ENCODE results near the gene KRTAP4-12. TPM values are rescaled to one million over a fixed set of nuclear protein-coding genes. Genes with fewer than 3 reads are reported as not detected.
"Not testable (repeated sequence)": the region's sequence is repeated elsewhere in the genome, so short reads cannot be mapped to it uniquely, and the experiment has no call there.

Gene KRTAP4-12
- polyA plus RNA-seq, 1 donor from 2014 or later: not detected

GRCh38 chr17:41126412-41126811, 2.4 kb upstream of the KRTAP4-12 start:
- no peak overlapping the region for H2AFZ ChIP-seq (ENCODE audit: low read depth, low read length)
- H3K9ac ChIP-seq (ENCODE audit: low read length): no peak overlapping the region
- H3K9me3 ChIP-seq (ENCODE audit: low read length): no peaks in the 10 kb centered on the region
- H3K36me3 ChIP-seq (ENCODE audit: insufficient read depth, low read length): no peaks in the 10 kb centered on the region
- H4K20me1 ChIP-seq (ENCODE audit: insufficient read depth): no peaks in the 10 kb centered on the region
- TF ChIP-seq REST (IDR thresholded peaks at IDR 0.05; ENCODE audit: borderline replicate concordance) (no peak), EP300 (conservative IDR thresholded peaks at IDR 0.05; ENCODE audit: poor library complexity, severe bottlenecking) (no peak), CTCF (IDR thresholded peaks at IDR 0.05; ENCODE audit: poor library complexity, severe bottlenecking) (no peak), POLR2AphosphoS5 (IDR thresholded peaks at IDR 0.05) (no peak), EZH2 (IDR thresholded peaks at IDR 0.05; ENCODE audit: borderline replicate concordance, insufficient read depth, low read length, poor library complexity, severe bottlenecking) (no peak), MXI1 (conservative IDR thresholded peaks at IDR 0.05; ENCODE audit: poor library complexity, severe bottlenecking) (no peak), SMC3 (conservative IDR thresholded peaks at IDR 0.05; ENCODE audit: poor library complexity) (no peak)
- H3K27me3 ChIP-seq (ENCODE audit: insufficient read depth, low read depth, low read length): no peaks in the 10 kb centered on the region
- H3K79me2 ChIP-seq (replicated peaks; ENCODE audit: insufficient read depth, low read length): no peaks in the 10 kb centered on the region
- no peak overlapping the region for H3K27ac ChIP-seq (ENCODE audit: low read length)
- H3K4me2 ChIP-seq (ENCODE audit: low read length): no peak overlapping the region
- no peaks in the 10 kb centered on the region for H3F3A ChIP-seq (ENCODE audit: insufficient read depth, low read length, poor library complexity, severe bottlenecking)
- H3K4me3 ChIP-seq (ENCODE audit: low read length): no peak overlapping the region
- no peaks in the 10 kb centered on the region for H3K9me2 ChIP-seq (ENCODE audit: insufficient read depth, low read length)

- H3K27ac ChIP-seq (ENCODE audit: low read length): no peak overlapping the region
- H3K9me3 ChIP-seq (ENCODE audit: low read length): no peaks in the 10 kb centered on the region
- no peaks in the 10 kb centered on the region for H3K79me2 ChIP-seq (replicated peaks; ENCODE audit: insufficient read depth, low read length)
- H3K4me2 ChIP-seq (ENCODE audit: low read length): no peak overlapping the region
- H2AFZ ChIP-seq (ENCODE audit: low read depth, low read length): no peak overlapping the region
- no peaks in the 10 kb centered on the region for H3K27me3 ChIP-seq (ENCODE audit: insufficient read depth, low read depth, low read length)
- no peak overlapping the region for H3K9ac ChIP-seq (ENCODE audit: low read length)
- no peaks in the 10 kb centered on the region for H3K36me3 ChIP-seq (ENCODE audit: insufficient read depth, low read length)
- no peak for TF ChIP-seq POLR2AphosphoS5 (IDR thresholded peaks at IDR 0.05)
- TF ChIP-seq MXI1 (conservative IDR thresholded peaks at IDR 0.05; ENCODE audit: poor library complexity, severe bottlenecking): no peak
- no peak for TF ChIP-seq TAF1 (IDR thresholded peaks at IDR 0.05; ENCODE audit: low read depth)
- no peak for TF ChIP-seq REST (IDR thresholded peaks at IDR 0.05; ENCODE audit: borderline replicate concordance)
- no peak for TF ChIP-seq CTCF (IDR thresholded peaks at IDR 0.05; ENCODE audit: poor library complexity, severe bottlenecking)
- TF ChIP-seq SMC3 (conservative IDR thresholded peaks at IDR 0.05; ENCODE audit: poor library complexity): no peak
- no peak for TF ChIP-seq EZH2 (IDR thresholded peaks at IDR 0.05; ENCODE audit: borderline replicate concordance, insufficient read depth, low read length, poor library complexity, severe bottlenecking)
- no peak for TF ChIP-seq RAD21 (conservative IDR thresholded peaks at IDR 0.05)
- no peak overlapping the region for H3K4me3 ChIP-seq (ENCODE audit: low read length)
- H3K9me2 ChIP-seq (ENCODE audit: insufficient read depth, low read length): no peaks in the 10 kb centered on the region
- no peaks in the 10 kb centered on the region for H3F3A ChIP-seq (ENCODE audit: insufficient read depth, low read length, poor library complexity, severe bottlenecking)
- H4K20me1 ChIP-seq (ENCODE audit: insufficient read depth): no peaks in the 10 kb centered on the region
These were observed 1.1 kb upstream of the KRTAP4-12 start for GRCh38 chr17:41125064-41125463.

GRCh38 chr17:41123292-41123990, 541 bp downstream of the KRTAP4-12 start:
- not testable (repeated sequence) for H3K4me3 ChIP-seq (ENCODE audit: low read length); H2AFZ ChIP-seq (ENCODE audit: low read depth, low read length); H3K36me3 ChIP-seq (ENCODE audit: insufficient read depth, low read length); H3K4me2 ChIP-seq (ENCODE audit: low read length); H4K20me1 ChIP-seq (ENCODE audit: insufficient read depth); H3F3A ChIP-seq (ENCODE audit: insufficient read depth, low read length, poor library complexity, severe bottlenecking); H3K27ac ChIP-seq (ENCODE audit: low read length); H3K9ac ChIP-seq (ENCODE audit: low read length); H3K27me3 ChIP-seq (ENCODE audit: insufficient read depth, low read depth, low read length); H3K9me3 ChIP-seq (ENCODE audit: low read length); H3K9me2 ChIP-seq (ENCODE audit: insufficient read depth, low read length); H3K79me2 ChIP-seq (replicated peaks; ENCODE audit: insufficient read depth, low read length)

Measured in neural cell (in vitro differentiated cells).